GM19397 (cell line): Measurements from ENCODE around the gene TRAPPC12.
"Not testable (repeated sequence)": the region's sequence is repeated elsewhere in the genome, so short reads cannot be mapped to it uniquely, and the experiment has no call there.

ENCODE experiments used
- ATAC-seq: cut with Tn5 transposase; IDR thresholded peaks from one replicate; pipeline ENCODE4 v1.9.1; 2021; ENCODE audit warnings: mild to moderate bottlenecking, moderate library complexity; ENCODE audit not compliant: unreplicated experiment

The TRAPPC12 gene

DNA sequence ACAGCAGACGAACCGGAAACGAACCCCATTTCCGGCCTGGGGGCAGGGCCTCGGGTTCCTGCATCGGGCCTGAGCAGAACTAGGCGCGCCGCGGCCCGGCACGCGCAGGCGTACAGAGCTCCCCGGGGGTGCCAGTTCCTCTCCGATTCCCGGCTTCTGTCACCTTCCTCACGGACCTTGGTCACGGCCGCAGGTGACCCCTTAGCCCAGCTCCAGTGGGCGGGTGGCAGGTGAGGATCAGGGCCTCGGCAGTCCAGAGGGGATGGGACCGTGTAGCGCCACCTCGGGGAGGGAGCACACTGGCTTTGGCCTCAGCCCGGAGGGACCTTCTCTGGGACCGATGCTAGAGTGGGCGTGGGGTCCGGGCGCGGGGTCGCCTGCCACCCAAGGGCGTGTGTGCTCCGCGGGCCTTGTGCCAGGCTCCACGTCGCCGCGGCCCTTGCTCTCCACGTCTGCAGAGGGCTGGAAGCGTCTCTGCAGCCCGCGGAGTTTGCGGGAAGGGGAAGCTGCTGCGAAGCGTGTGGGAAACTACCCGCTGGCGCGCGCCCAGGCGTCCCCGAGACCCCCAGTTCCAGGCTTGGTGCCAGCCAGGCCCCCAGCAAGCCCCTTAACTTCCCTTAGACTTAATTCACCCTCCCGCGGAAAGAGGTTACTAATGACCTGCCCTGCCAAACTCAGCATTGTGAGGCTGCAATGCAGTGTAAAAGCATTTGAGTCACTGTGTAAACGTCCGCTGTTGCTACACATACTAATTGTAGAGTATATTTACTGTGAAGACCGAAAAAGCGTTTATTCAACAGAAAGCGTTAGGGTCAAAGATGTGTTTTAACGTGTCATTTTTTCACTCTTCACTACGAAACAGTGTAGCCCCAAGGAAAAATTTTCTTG, at the start of gene TRAPPC12:
TSS of gene TRAPPC12 (plus strand) at position 48 of the 888 bp plus-strand sequence. CDS start 7,930 bp downstream, outside the sequence.
- peak; percentile 83 for ATAC-seq

DNA sequence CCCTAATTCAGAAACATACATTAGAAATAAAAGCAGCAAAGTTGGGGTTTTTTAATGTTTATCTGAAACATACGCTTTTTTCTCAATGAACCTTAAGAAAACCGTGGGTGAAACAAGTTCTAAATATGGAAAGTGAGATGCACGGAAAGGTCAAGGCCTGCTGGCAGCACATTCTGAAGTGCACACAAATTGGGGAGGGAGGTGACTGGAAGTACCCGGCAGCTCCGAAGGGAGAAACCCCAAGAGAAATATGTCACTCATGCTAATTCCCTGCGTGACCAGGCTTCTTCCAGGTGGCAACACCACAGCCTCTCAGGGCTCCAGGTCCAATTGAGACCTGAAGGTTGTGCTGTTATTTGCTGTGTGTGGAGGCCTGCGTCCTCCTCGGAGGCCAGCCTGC, 47.4 kb upstream of the TRAPPC12 start:
- no peak for ATAC-seq

DNA sequence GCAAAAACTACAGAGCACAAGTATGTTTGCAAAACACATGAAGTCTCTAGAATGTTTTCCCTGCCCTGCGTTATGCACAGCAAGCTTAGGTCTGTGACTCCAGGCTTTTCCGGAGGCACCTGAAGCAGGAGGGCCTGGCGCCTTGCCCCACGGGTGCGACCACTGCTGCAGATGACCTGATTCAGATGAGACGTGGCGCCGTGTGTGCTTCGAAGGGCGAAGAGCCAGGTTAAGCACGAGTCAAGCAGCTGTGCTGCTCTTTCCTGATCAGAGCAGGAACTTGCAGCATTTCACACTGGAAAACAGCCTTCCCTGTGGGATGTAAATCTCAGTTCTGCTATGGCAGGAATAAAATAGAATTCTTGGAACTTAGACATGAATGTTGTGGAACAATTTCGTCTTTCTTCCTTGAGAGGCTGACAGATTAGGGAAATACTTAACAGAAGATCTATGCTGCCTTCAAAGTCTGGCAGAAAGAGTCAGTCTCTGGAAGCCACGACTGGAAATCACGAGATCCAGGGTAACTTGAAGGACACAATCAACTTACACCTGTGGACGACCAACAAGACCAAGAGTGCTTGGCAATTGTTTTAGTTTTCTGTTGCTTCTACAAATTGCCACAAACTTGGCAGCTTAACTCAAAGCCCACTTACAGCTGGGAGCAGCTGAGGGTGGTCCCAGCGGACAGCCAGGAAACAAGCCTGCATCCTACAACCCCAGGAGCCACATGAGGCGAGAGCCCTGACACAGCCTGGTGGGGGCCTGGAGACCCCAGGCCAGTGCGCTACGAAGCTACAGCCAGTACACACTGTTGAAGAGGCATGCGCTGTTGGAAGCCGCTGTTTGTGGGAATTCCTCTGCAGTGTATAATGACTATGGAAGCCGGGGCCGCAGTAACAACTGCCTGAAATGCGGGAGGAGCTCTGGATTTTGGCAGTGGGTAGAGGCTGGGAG, 44.8 kb upstream of the TRAPPC12 start:
- no peak for ATAC-seq

DNA sequence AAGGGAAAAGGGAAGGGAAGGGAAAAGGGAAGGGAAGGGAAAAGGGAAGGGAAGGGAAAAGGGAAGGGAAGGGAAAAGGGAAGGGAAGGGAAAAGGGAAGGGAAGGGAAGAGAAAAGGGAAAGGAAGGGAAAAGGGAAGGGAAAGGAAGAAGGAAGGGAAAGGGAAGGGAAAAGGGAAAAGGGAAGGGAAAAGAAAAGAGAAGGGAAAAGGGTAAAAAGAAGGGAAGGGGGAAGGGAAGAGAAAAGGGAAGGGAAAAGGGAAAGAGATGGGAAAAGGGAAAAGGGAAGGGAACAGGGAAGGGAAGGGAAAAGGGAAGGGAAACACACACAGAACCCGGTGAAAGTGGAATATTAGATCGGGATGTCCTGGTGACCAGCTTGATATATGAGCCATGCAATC, 42.6 kb upstream of the TRAPPC12 start:
- ATAC-seq: no peak

DNA sequence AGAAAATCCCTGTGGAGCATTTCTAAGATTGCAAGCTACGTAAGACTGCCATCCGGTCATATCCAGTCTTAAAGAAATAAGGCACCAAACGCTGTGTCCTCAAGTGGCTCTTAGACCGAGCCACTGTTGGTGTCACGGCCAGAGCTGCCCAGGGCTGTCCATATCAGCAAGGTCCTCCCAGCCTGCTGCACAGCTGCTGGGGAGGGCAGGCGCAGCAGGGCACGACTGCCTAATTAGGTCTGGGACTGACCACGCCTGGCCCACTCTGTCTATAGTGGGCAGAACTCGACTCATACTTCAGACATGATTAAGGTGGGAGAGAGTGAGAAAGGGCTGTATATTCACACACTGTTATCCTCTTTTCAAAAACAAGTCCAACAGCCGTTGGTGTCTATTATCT, 41.2 kb upstream of the TRAPPC12 start:
- ATAC-seq: no peak

DNA sequence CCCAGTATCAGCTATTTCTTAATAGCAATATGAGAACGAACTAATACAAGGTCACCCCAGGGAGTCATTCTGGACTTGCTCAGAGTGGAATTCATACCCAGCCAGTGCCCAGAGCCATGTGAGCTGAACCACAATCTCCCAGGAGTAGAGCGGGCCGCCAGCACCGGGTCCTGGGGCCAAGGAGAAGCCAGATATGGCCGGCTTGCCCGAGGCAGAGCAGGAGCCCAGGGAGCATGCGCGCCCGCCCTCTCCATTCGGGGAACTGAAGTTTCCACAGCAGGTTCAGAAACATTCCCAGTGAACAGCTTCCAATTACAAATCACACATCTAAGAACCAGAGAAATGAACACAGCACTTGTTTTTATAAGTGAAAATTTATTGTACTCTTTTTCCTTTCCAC, 39.4 kb upstream of the TRAPPC12 start:
- no peak for ATAC-seq

DNA sequence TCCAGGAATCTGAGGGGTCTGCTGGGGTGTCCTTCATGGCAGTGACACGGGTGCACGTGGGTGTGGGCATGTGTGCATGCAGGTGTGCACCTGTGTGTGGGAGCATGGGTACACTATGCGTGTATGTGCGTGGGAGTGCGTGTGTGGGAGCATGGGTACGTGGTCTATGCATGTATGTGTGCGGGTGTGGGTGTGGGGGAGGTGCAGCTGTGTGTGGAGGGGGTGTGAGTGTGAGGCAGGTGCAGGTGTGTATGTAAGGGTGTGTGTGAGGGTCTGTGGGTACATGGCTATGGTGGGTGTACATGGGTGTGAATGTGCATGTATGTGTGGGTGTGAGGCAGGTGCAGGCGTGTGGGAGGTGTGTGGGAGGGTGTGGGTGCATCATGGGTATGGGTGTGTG, 38.2 kb upstream of the TRAPPC12 start:
- no peak for ATAC-seq

DNA sequence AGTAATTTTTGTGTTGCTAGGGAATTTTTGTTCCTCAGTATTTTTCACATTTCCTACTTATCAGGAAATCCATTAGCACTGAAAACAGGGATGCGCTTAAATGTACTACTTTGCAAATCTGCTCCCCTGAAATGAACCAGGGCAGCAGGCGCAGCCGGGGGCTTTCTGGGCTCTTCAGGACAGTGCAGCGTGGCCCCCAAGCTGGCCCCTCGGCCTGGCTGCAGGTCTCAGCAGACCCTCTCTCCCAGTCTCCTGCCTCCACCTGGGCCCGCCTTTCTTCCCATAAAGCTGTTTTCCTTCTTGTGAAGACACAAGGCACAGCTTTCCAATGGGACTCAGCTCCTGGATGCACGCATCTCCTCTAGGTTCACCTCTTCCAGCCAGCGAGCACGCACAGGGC, 37.2 kb upstream of the TRAPPC12 start:
- ATAC-seq: no peak

DNA sequence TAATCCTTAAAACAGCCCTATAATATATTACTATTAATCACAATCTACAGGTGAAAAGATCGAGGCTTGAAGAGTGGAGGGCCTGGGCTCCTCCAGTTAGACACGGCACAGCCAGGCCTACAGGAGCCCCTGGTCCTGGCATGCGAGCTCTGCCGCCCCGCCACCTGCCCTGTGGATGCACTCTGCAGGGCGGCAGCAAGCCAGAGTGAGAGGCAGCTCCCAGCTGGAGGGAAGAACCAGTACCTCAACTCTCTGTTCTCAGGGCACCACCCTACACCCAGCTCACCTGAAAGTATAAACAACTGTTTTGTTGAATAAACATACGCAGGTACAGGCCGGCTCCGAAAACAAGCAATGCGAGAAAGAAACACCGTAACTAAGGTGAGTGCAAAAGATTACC, 36.5 kb upstream of the TRAPPC12 start:
- no peak for ATAC-seq

DNA sequence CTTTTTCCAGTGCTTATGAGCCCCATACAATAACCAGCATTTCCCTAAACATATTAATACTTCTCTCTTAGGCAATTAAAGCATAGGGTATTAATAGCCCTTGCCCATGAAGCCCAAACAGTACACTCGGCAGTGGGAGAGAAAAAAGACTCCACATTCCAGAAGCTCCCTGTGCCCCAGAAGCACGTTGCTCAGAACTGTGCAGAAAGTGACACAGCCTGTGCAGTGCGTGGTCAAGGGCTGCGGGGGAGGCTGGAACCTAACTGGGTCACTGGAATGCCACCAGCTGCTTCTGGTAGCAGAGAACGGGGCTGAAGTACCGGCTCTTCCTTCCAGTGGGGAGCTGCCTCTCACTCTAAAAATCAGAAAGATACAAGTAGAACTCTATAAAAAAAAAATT, 34.6 kb upstream of the TRAPPC12 start:
- no peak for ATAC-seq

DNA sequence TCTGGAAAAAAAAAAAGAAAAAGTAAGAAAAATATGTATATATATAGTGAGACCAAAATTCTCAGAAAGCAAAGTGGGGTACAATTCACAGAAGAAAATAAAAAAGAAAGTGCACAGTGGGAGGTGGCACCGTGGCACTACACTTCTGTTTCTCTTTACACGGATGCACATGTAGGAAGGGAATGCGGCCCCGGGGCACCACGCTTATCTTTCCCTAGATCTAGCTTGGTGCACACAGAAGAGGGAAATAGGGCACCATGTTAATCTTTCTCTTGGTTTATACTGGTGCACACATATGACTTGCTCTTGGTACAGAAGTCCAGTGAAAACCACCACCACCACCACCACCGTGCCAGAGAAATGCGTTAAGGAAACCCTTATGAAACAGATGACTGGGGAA, 33.9 kb upstream of the TRAPPC12 start:
- ATAC-seq: no peak

DNA sequence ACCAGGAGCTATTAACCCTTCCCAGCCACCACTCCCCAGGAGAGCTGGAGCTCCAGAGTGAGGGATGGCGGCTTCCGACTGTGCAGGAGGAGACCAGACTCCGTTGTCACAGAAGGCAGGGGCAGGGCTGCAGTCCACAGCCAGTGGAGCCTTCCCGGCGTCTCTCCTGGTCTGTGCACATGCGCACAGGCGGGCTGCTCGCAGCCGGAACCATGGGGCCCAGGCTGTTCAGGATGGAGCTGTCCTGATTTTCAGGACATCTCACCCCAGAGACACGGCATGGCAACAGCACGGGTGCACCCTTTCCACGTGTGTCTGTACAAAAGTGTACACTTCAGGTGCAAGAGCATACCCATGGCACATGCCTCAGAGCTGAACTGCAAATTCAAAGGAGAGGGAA, 30.7 kb upstream of the TRAPPC12 start:
- no peak for ATAC-seq

DNA sequence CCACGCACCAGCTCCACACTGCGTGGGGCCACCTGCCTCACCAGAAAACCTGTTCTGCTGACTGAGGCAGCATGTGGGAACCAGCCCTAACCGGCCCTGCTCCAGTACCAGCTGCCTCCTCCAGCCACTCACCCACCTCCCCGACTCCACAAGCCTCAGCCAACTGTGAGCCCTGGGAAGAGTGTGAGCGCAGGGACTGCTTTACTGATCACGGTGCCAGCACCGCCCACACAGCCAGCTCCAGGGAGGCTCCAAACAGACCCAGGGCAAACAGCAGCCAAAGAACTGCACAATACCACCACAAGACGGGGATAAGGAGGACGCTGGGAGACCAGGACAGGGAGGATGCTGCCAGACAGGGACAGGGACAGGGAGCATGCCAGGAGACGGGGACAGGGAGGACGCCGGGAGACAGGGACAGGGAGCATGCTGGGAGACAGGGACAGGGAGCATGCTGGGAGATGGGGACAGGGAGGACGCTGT, 30.2 kb upstream of the TRAPPC12 start:
- ATAC-seq: no peak

DNA sequence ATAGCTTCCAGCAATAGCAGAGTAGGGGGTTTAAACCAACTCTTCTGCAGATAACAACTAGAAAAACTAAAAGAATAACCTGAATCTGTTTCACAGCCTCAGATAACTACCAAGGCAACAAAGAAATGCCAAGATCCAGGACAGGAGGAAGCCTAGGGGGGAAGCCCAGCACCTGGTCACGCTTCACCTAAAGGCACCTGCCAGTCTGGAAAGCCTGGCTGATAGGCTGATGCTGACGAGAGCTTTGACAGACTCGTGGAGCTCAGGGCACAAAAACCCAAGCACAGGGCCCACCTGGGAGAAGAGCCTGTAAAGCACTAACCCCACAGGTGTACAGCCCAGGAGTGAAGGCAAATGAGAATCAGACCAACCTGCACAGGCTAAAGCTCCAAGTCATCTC, 24.5 kb upstream of the TRAPPC12 start:
- no peak for ATAC-seq

DNA sequence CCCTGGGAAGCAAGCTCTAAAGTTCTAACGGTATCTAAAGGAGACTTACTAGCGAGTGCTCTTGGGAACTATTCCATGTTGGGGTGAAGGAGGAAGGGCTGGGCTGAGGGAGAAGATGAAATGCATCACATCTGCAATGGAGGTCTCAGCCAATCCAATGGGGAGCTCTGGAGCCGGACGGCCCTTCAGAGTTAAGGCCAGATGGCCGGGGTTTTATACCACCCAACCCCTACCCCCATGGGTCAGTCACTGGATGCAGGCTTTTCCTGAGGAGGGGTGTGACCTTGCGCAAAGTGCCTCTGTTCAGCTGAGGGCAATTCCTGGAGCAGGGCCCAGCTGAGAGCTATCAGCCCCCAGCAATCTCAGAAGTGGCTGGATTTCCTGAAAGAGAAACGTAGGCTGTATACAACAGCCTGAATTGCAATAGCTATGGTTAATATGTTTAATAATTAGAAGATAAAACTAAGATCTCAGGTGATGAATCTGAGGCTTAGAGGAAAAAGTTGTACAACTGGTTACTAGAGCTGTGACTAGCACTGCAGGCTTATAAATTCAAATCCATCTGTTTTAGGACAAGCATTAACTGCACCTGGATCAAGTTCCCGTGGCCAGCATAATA, 23.4 kb upstream of the TRAPPC12 start:
- no peak for ATAC-seq

DNA sequence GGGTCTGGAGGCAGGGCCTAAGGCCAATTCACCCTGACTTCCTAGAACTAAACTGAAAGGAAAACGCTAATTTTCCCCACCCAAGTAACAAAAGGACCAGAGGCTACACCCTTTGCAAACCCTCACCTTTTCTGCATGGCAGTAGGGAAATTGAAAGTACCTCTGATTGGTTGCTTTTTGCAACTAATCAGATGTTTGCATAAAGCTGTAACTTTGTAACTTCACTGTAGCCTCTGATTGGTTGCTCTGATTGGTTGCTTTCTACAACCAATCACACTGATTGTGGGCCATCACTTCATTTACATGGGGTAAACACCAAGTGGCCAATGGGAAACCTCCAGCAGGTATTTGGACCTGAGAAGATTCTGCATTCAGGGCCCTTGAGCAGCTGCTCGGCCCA, 22.7 kb upstream of the TRAPPC12 start:
- ATAC-seq: no peak

DNA sequence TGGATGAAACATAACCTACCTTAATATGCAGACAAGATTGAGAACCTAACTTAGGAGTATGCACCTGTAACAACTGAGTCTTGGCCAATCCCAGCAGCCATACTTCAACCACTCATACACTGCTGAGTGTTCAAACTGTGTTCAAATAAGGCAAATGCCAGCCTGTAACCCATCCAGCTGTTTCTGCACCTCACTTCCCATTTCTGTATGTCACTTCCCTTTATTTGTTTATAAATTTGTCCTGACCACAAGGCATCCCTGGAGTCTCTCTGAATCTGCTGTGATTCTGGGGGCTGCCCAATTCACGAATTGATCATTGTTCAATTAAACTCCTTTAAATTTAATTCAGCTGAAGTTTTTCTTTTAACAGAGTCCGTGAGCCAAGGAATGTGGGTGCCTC, 22.0 kb upstream of the TRAPPC12 start:
- ATAC-seq: not testable (repeated sequence)

DNA sequence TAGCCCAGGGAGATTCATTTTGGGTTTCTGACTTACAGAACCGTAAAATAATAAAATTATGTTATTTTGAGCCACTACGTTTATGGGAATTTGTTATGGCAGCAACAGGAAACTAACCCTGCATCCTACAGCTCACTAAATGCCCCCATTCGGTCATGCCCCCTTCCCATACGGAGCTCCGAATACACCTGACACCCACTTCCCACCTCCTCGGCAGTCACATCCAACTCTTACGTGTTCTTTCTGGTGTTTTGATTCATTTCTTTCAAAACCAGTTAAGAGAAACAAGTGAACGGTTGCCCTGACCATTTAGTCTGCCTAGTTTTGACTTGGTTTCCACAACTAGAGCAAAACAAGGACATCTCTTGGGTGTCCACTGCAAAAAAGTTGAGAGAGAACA, 21.6 kb upstream of the TRAPPC12 start:
- ATAC-seq: no peak

DNA sequence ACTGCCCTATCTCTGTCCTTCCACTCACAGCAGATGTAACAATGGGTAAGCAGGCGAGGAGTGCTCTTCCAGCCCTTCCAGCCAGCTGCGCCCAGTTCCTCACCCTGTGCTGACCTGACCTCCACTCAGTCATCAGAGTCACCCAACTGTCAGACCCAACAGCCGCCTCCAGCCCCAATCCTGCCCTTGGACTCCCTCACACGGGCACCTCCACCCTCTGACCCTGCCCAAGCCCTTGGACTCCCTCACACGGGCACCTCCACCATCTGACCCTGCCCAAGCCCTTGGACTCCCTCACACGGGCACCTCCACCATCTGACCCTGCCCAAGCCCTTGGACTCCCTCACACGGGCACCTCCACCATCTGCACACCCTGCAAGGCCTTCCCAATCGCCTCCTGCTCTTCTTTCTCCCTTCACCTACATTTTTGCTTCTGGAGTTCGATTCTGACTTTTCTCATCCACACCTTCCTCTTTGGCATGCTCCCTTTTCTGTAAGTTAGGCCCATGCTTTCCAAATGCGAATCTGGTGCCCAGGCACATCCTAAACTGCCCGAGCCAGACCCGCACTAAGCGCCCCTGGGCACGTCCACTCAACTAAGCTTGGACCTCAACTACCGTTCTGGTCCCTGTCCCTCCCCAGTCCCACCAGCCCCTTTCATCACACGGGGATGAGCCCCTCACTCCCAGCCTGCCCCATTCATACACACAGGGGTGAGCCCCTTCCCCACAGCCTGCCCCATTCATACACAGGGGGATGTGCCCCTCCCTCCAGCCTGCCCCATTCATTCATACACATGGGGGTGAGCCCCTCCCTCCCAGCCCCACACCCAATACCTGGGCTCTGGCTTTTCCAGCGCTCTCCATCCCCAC, 17.7 kb upstream of the TRAPPC12 start:
- ATAC-seq: no peak

DNA sequence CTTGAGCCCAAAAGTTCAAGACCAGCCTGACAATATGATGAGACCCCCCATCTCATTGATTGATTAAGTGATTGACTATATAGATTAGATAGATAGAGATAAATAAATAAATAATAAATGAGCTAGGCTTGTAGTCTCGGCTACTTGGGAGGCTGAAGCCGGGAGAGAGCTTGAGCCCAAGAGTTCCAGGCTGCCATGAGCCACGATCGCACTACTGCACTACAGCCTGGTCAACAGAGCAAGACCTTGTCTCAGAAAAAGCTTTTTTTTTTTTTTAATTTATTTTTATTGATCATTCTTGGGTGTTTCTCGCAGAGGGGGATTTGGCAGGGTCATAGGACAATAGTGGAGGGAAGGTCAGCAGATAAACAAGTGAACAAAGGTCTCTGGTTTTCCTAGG, 14.3 kb upstream of the TRAPPC12 start:
- no peak for ATAC-seq
